ENCODE results near the gene GUCA2B. TPM values are rescaled to one million over a fixed set of nuclear protein-coding genes. Genes with fewer than 3 reads are reported as not detected.

GUCA2B gene
- not detected for polyA plus RNA-seq (2013, experiment 1 of 4)
- not detected for polyA plus RNA-seq (2013, experiment 2 of 4)
- polyA plus RNA-seq (2013, experiment 3 of 4): not detected
- polyA plus RNA-seq (2013, experiment 4 of 4): not detected

DNA sequence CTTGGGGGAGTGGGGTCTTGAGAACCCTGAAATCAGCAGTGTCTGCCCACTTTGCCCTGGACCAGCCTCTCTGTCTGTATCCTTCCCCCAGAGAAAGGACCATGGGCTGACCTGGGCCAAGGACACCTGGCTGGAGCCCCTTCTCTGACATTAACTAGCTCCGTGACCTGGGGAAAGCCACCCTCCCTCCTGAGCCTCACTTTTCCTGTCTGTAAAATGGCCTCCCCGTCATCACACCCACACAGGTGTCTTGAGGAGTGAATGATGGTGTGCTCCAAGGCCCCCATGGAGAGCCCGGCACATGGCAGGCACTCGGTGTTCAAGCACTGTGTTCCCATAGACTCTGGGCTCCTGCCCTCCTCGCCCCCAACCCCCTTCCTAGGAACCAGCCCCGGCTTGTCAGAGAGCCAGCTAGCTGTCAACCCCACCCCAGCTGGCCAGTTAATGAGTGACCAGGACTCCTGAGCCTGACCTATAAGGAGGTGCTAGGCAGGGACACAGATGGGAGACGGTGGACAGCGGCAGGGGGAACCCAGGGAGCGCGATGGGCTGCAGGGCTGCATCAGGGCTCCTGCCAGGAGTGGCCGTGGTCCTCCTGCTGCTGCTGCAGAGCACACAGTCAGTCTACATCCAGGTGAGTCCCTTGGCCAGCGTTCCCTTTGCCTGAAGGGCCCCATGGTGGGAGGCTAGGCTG is at the start of gene GUCA2B:
Gene GUCA2B (plus strand): TSS at position 504 of the 694 bp plus-strand sequence. CDS start 41 bp downstream, at position 545.
- no peak within 1 kb of the TSS for H3K4me3 ChIP-seq (ENCODE audit: insufficient read depth, low read depth, low read length)
- no peaks in the 10 kb centered on the region for H3K27me3 ChIP-seq (ENCODE audit: control insufficient read depth, insufficient read depth, low read length, poor library complexity, severe bottlenecking)
- no peaks in the 10 kb centered on the region for H3K4me1 ChIP-seq (ENCODE audit: control insufficient read depth, insufficient read depth, low read length)
- 91 to 94% methylated on average over 12 of the region's 12 CpGs for WGBS, 2 experiments
- H3K36me3 ChIP-seq (ENCODE audit: control insufficient read depth, insufficient read depth, low read length): no peaks in the 10 kb centered on the region
- no peak within 1 kb of the TSS for H3K27ac ChIP-seq (ENCODE audit: insufficient read depth, low read depth, low read length, poor library complexity, severe bottlenecking)
- no peaks in the 10 kb centered on the region for H3K9me3 ChIP-seq (ENCODE audit: control insufficient read depth, low read length)

GRCh38 chr1:42105025-42105424 is 48.2 kb upstream of the GUCA2B start:
- Histone ChIP-seq H3K9me3 (ENCODE audit: control insufficient read depth, low read length) (no peaks in the 10 kb centered on the region), H3K4me1 (ENCODE audit: control insufficient read depth, insufficient read depth, low read length) (no peaks in the 10 kb centered on the region), H3K27ac (ENCODE audit: insufficient read depth, low read depth, low read length, poor library complexity, severe bottlenecking) (no peak overlapping the region), H3K36me3 (ENCODE audit: control insufficient read depth, insufficient read depth, low read length) (no peaks in the 10 kb centered on the region), H3K4me3 (ENCODE audit: insufficient read depth, low read depth, low read length) (no peak overlapping the region), H3K27me3 (ENCODE audit: control insufficient read depth, insufficient read depth, low read length, poor library complexity, severe bottlenecking) (no peaks in the 10 kb centered on the region)
- WGBS, 2 experiments: 90 to 96% methylated on average over 1 of the region's 1 CpG

GRCh38 chr1:42108309-42108708 is 44.9 kb upstream of the GUCA2B start:
- no peaks in the 10 kb centered on the region for H3K36me3 ChIP-seq (ENCODE audit: control insufficient read depth, insufficient read depth, low read length)
- 94 to 95% methylated on average over 7 of the region's 7 CpGs for WGBS, 2 experiments

GRCh38 chr1:42109600-42109999 is 43.6 kb upstream of the GUCA2B start:
- Histone ChIP-seq H3K4me3 (ENCODE audit: insufficient read depth, low read depth, low read length) (no peak overlapping the region), H3K27ac (ENCODE audit: insufficient read depth, low read depth, low read length, poor library complexity, severe bottlenecking) (no peak overlapping the region), H3K4me1 (ENCODE audit: control insufficient read depth, insufficient read depth, low read length) (no peaks in the 10 kb centered on the region), H3K36me3 (ENCODE audit: control insufficient read depth, insufficient read depth, low read length) (no peaks in the 10 kb centered on the region), H3K27me3 (ENCODE audit: control insufficient read depth, insufficient read depth, low read length, poor library complexity, severe bottlenecking) (no peaks in the 10 kb centered on the region), H3K9me3 (ENCODE audit: control insufficient read depth, low read length) (no peaks in the 10 kb centered on the region)
- WGBS, 2 experiments: 87 to 91% methylated on average over 2 to 3 of the region's 3 CpGs

More at GRCh38 chr1:42108309-42108708, 44.9 kb upstream of the GUCA2B start:
- Histone ChIP-seq H3K27ac (ENCODE audit: insufficient read depth, low read depth, low read length, poor library complexity, severe bottlenecking) (no peak overlapping the region), H3K27me3 (ENCODE audit: control insufficient read depth, insufficient read depth, low read length, poor library complexity, severe bottlenecking) (no peaks in the 10 kb centered on the region), H3K4me3 (ENCODE audit: insufficient read depth, low read depth, low read length) (no peak overlapping the region), H3K9me3 (ENCODE audit: control insufficient read depth, low read length) (no peaks in the 10 kb centered on the region), H3K4me1 (ENCODE audit: control insufficient read depth, insufficient read depth, low read length) (no peaks in the 10 kb centered on the region)

DNA sequence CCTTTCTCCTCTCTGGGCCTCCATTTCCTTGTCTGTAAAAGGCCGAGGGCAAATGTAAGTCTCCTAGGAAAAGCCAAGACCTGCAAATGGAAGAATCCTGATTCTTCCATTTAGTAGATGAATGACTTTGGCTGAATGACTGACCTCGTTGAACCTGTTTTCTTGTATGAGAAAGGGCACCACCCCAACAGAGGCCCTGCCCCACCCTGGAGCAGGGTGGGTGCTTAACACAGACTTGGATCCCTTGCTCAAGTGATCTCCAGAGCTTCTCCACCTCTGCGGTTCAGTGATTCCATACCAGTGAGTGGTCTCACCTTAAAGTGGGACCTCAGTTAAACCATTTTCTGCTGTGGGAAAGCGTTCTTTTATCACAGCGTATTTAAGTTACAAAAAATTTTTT is 39.0 kb upstream of the GUCA2B start:
- Histone ChIP-seq H3K9me3 (ENCODE audit: control insufficient read depth, low read length) (no peaks in the 10 kb centered on the region), H3K4me3 (ENCODE audit: insufficient read depth, low read depth, low read length) (no peak overlapping the region), H3K27ac (ENCODE audit: insufficient read depth, low read depth, low read length, poor library complexity, severe bottlenecking) (no peak overlapping the region), H3K36me3 (ENCODE audit: control insufficient read depth, insufficient read depth, low read length) (no peaks in the 10 kb centered on the region), H3K27me3 (ENCODE audit: control insufficient read depth, insufficient read depth, low read length, poor library complexity, severe bottlenecking) (no peaks in the 10 kb centered on the region), H3K4me1 (ENCODE audit: control insufficient read depth, insufficient read depth, low read length) (no peaks in the 10 kb centered on the region)
- WGBS, 2 experiments: 92 to 96% methylated on average over 5 of the region's 5 CpGs

DNA sequence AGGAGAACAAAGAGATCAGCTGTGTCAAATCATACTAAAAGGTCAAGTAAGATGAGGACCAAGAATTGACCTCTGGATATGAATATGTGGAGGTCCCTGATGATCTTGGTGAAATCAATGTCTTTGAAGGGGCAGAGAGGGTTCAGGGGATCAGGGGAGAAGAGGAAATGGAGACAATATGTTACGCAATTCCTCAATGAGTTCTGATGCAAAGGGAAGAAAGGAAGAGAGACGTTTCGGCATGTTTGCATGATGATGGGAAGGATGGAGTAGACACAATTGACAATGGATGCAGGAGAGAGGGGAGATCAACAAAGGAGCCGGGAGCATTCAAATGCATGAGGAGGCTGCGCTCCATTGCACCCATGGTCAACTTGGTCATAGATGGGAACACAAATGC is 36.0 kb upstream of the GUCA2B start:
- Histone ChIP-seq H3K4me3 (ENCODE audit: insufficient read depth, low read depth, low read length) (no peak overlapping the region), H3K36me3 (ENCODE audit: control insufficient read depth, insufficient read depth, low read length) (no peaks in the 10 kb centered on the region), H3K4me1 (ENCODE audit: control insufficient read depth, insufficient read depth, low read length) (no peaks in the 10 kb centered on the region), H3K27me3 (ENCODE audit: control insufficient read depth, insufficient read depth, low read length, poor library complexity, severe bottlenecking) (no peaks in the 10 kb centered on the region), H3K27ac (ENCODE audit: insufficient read depth, low read depth, low read length, poor library complexity, severe bottlenecking) (no peak overlapping the region), H3K9me3 (ENCODE audit: control insufficient read depth, low read length) (no peaks in the 10 kb centered on the region)
- 85 to 87% methylated on average over 5 of the region's 5 CpGs for WGBS, 2 experiments

GRCh38 chr1:42118125-42118524 is 35.1 kb upstream of the GUCA2B start:
- WGBS, 2 experiments: 100% methylated on average over 1 of the region's 1 CpG

GRCh38 chr1:42122408-42122807 is 30.8 kb upstream of the GUCA2B start:
- Histone ChIP-seq H3K4me1 (ENCODE audit: control insufficient read depth, insufficient read depth, low read length) (no peaks in the 10 kb centered on the region), H3K27ac (ENCODE audit: insufficient read depth, low read depth, low read length, poor library complexity, severe bottlenecking) (no peak overlapping the region), H3K9me3 (ENCODE audit: control insufficient read depth, low read length) (no peaks in the 10 kb centered on the region), H3K27me3 (ENCODE audit: control insufficient read depth, insufficient read depth, low read length, poor library complexity, severe bottlenecking) (no peaks in the 10 kb centered on the region), H3K36me3 (ENCODE audit: control insufficient read depth, insufficient read depth, low read length) (no peaks in the 10 kb centered on the region), H3K4me3 (ENCODE audit: insufficient read depth, low read depth, low read length) (no peak overlapping the region)
- WGBS, 2 experiments: 92 to 100% methylated on average over 3 of the region's 3 CpGs

More at GRCh38 chr1:42118125-42118524, 35.1 kb upstream of the GUCA2B start:
- H3K27me3 ChIP-seq (ENCODE audit: control insufficient read depth, insufficient read depth, low read length, poor library complexity, severe bottlenecking): no peaks in the 10 kb centered on the region
- no peaks in the 10 kb centered on the region for H3K9me3 ChIP-seq (ENCODE audit: control insufficient read depth, low read length)
- H3K36me3 ChIP-seq (ENCODE audit: control insufficient read depth, insufficient read depth, low read length): no peaks in the 10 kb centered on the region
- H3K4me3 ChIP-seq (ENCODE audit: insufficient read depth, low read depth, low read length): no peak overlapping the region
- no peak overlapping the region for H3K27ac ChIP-seq (ENCODE audit: insufficient read depth, low read depth, low read length, poor library complexity, severe bottlenecking)
- H3K4me1 ChIP-seq (ENCODE audit: control insufficient read depth, insufficient read depth, low read length): no peaks in the 10 kb centered on the region

GRCh38 chr1:42125552-42125951 is 27.7 kb upstream of the GUCA2B start:
- H3K27me3 ChIP-seq (ENCODE audit: control insufficient read depth, insufficient read depth, low read length, poor library complexity, severe bottlenecking): no peaks in the 10 kb centered on the region
- WGBS, 2 experiments: 98 to 100% methylated on average over 1 of the region's 1 CpG
- H3K36me3 ChIP-seq (ENCODE audit: control insufficient read depth, insufficient read depth, low read length): no peaks in the 10 kb centered on the region

DNA sequence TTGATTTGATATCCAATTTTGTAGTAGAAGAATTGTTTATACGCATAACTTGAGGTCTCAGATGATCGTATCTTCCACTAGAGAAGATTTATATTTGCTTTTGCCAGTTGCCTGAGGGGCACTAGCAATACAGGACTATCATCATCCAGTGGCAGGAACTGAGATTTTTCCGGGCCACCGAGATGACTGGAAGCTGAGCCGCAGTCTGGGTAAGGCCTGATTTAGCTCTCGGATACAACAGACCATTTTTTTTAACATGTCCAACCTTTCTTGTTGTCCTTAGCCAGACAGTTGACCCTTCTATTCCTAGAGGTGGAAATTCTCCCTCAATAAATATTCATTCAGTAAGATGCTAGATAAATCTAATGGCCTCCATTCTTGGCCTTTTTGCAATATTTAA is 25.4 kb upstream of the GUCA2B start:
- Histone ChIP-seq H3K27ac (ENCODE audit: insufficient read depth, low read depth, low read length, poor library complexity, severe bottlenecking) (no peak overlapping the region), H3K4me3 (ENCODE audit: insufficient read depth, low read depth, low read length) (no peak overlapping the region), H3K4me1 (ENCODE audit: control insufficient read depth, insufficient read depth, low read length) (peaks cover 5% of the 10 kb centered on the region), H3K27me3 (ENCODE audit: control insufficient read depth, insufficient read depth, low read length, poor library complexity, severe bottlenecking) (no peaks in the 10 kb centered on the region), H3K36me3 (ENCODE audit: control insufficient read depth, insufficient read depth, low read length) (no peaks in the 10 kb centered on the region), H3K9me3 (ENCODE audit: control insufficient read depth, low read length) (no peaks in the 10 kb centered on the region)
- 94 to 95% methylated on average over 6 of the region's 6 CpGs for WGBS, 2 experiments

More at GRCh38 chr1:42125552-42125951, 27.7 kb upstream of the GUCA2B start:
- no peaks in the 10 kb centered on the region for H3K9me3 ChIP-seq (ENCODE audit: control insufficient read depth, low read length)
- peaks cover 5% of the 10 kb centered on the region for H3K4me1 ChIP-seq (ENCODE audit: control insufficient read depth, insufficient read depth, low read length)
- no peak overlapping the region for H3K4me3 ChIP-seq (ENCODE audit: insufficient read depth, low read depth, low read length)
- H3K27ac ChIP-seq (ENCODE audit: insufficient read depth, low read depth, low read length, poor library complexity, severe bottlenecking): no peak overlapping the region
